AG04450 (cell line): Measurements from ENCODE around the gene EDNRB. TPM values are rescaled to one million over a fixed set of nuclear protein-coding genes. Genes with fewer than 3 reads are reported as not detected.

Source experiments
- CTCF ChIA-PET: fragments of 300-600, 350-600 bp; formaldehyde crosslinking; extraction: SDS; loops from one replicate; lab custom pipeline; 2022; ENCODE audit warnings: antibody characterized with exemption, inconsistent platforms; lab: Charles Lee
- POLR2A ChIA-PET: fragments of 350-600 bp; formaldehyde crosslinking; extraction: SDS; loops from one replicate; lab custom pipeline; 2021; ENCODE audit warnings: antibody characterized with exemption, inconsistent platforms; lab: Yijun Ruan, JAX
- DNase-seq: peaks from one replicate; pipeline ENCODE4 v3.0.0-alpha.2; 2011; ENCODE audit warnings: low read depth, low spot score
- H3K27ac ChIP-seq: one replicate; pipeline ENCODE4 v1.5.1; 2012; ENCODE audit warnings: low read depth, low read length, control low read depth
- H3K27me3 ChIP-seq: one replicate; pipeline ENCODE4 v1.6.0; 2012; ENCODE audit warnings: low read length; ENCODE audit not compliant: control insufficient read depth, insufficient read depth
- H3K4me3 ChIP-seq: 2 replicates; pipeline ENCODE4 v1.5.1; 2011; ENCODE audit warnings: mild to moderate bottlenecking, low read depth, low read length, control low read depth
- H3K9me3 ChIP-seq: 2 replicates; pipeline ENCODE4 v1.5.1; 2012; ENCODE audit warnings: low read length; ENCODE audit not compliant: control insufficient read depth, insufficient read depth
- polyA minus RNA-seq: library from RNA; depleted of rRNA, polyadenylated mRNA; stranded (reverse); fragments of >200 nt; gene quantifications from 2 replicates; pipeline ENCODE4 v1.2.3, GENCODE V29; 2011; rRNA and poly(A)+ RNA removed
- polyA plus RNA-seq: library from polyadenylated mRNA; depleted of rRNA; stranded (reverse); fragments of >200 nt; gene quantifications from 2 replicates; pipeline ENCODE4 v1.2.3, GENCODE V29; 2011; rRNA removed
- TF ChIP-seq, protein P1 (sequence below): IDR thresholded peaks from 2 replicates; pipeline ENCODE4 v1.5.1; 2011; ENCODE audit warnings: low read depth, low read length, control low read depth, inconsistent platforms

EDNRB gene
- polyA plus RNA-seq = 5.8 and 7.2 TPM in 2 replicates
- polyA minus RNA-seq = 8.0 and 12.1 TPM in 2 replicates

DNA sequence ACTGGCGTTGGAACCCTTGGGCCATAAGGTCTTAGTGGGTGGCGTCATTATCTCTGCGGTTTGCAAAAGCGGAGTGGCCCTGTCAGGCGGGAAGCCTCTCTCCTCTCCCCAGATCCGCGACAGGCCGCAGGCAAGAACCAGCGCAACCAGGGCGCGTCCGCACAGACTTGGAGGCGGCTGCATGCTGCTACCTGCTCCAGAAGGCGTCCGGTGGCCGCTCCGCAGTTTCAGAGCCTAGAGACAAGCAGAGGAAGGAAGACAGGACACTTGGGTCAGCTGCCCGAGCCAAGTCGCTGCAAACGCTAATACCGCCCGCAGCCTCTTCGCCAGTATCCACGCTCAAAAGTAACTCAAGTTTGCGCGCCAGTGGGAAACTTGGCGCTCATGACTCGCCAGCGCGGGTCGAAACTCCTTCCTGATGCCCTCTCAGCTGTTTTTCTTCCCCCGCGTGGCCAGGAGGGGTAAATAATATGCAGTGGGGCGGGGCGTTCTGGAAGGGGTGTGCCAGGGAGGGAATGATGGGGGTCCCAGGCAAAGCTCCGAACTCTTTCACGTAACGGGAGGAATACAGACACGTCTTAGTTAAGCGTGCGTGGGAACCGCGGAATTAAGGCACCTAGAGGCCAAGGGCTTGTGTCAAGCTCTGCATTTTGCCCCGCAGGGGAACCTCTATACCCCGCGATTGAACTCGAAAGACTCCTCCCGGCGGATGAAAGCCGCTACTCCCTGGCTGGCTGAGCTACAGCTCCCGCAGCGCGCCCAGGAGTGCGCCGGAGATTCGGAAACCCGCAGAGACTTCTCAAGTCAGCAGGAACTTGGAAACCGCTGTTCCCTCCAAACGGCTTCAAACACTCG is at the start of gene EDNRB:
EDNRB (minus strand) TSS at position 441 of the 855 bp plus-strand sequence; CDS start at position 183, 258 bp downstream.
- no peak for DNase-seq
- H3K4me3 ChIP-seq = peak within 1 kb of the TSS; percentile 68
- H3K27me3 ChIP-seq = peaks cover 3% of the 10 kb centered on the region
- CTCF ChIA-PET = interaction anchor here (1.0 to 3.3 kb wide), 6 partner anchors 13 to 203 kb away, joined by 3 to 28 read pairs (median 3); no protein-coding TSS in a partner anchor
- H3K27ac ChIP-seq = no peak within 1 kb of the TSS
- no peaks in the 10 kb centered on the region; the same call in 1 of the 2 replicates for H3K9me3 ChIP-seq
- POLR2A ChIA-PET = interaction anchor here (0.7 to 0.8 kb wide), 2 partner anchors 27 to 157 kb away, joined by 3 to 8 read pairs; no protein-coding TSS in a partner anchor
- TF ChIP-seq, protein P1, sequence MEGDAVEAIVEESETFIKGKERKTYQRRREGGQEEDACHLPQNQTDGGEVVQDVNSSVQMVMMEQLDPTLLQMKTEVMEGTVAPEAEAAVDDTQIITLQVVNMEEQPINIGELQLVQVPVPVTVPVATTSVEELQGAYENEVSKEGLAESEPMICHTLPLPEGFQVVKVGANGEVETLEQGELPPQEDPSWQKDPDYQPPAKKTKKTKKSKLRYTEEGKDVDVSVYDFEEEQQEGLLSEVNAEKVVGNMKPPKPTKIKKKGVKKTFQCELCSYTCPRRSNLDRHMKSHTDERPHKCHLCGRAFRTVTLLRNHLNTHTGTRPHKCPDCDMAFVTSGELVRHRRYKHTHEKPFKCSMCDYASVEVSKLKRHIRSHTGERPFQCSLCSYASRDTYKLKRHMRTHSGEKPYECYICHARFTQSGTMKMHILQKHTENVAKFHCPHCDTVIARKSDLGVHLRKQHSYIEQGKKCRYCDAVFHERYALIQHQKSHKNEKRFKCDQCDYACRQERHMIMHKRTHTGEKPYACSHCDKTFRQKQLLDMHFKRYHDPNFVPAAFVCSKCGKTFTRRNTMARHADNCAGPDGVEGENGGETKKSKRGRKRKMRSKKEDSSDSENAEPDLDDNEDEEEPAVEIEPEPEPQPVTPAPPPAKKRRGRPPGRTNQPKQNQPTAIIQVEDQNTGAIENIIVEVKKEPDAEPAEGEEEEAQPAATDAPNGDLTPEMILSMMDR = peak; percentile 24; the same call in 1 of the 2 replicates

DNA sequence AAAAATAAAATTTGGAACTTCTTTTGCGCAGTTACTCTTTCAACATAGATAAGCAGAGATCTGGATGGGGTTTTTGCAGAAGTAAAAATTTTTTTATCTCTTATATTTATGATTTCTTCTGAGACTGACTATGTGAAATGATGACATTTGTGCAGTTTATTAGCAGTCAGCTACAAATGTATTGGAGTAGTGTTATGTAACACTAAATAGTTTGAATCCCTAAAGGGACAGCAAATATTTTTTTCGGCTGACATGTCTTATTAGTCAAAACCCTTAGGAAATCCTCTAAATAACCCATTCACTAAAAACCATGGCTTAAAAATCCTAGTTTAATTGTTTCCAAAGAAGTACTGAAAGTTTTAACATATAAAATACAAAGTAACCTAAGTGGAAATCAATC is 48.0 kb upstream of the EDNRB start:
- CTCF ChIA-PET = no interaction called here
- H3K4me3 ChIP-seq = no peak overlapping the region
- TF ChIP-seq, protein P1 = no peak
- no peaks in the 10 kb centered on the region for H3K27me3 ChIP-seq
- POLR2A ChIA-PET = no interaction called here
- no peaks in the 10 kb centered on the region for H3K9me3 ChIP-seq
- no peak overlapping the region for H3K27ac ChIP-seq
- no peak for DNase-seq

- POLR2A ChIA-PET = interaction anchor here (0.6 kb wide), 1 partner anchor 13 kb away, joined by 8 read pairs; no protein-coding TSS in a partner anchor
- no peak overlapping the region for H3K4me3 ChIP-seq
- no peak overlapping the region for H3K27ac ChIP-seq
- CTCF ChIA-PET = interaction anchor here (0.8 kb wide), 1 partner anchor 707 kb away, joined by 4 read pairs; no protein-coding TSS in a partner anchor
- TF ChIP-seq, protein P1 = no peak
- H3K9me3 ChIP-seq = no peaks in the 10 kb centered on the region
- no peak for DNase-seq
- no peaks in the 10 kb centered on the region for H3K27me3 ChIP-seq
Observed at GRCh38 chr13:77952737-77953136, 34.1 kb upstream of the EDNRB start.

DNA sequence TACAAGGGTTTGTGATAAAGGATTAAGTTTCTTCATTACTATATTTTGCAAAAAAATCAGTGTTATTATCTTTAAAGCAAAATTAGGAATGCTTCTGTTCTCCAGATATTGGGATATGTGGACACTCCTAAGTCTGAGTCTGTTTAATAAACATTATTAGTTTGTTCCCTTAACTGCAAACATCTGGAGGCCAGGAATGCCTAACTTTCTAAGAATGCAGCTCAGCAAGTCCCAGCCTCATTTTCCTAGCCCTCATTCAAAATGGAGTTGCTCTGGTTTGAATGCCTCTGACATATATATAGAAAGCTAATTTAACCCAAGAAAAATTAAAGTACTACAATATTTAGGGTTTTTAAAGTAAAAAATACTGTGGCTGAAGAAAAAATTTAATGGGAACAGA is 33.6 kb upstream of the EDNRB start:
- H3K27me3 ChIP-seq = no peaks in the 10 kb centered on the region
- POLR2A ChIA-PET = interaction anchor here (0.6 kb wide), 1 partner anchor 12 kb away, joined by 8 read pairs; no protein-coding TSS in a partner anchor
- TF ChIP-seq, protein P1 = no peak
- H3K9me3 ChIP-seq = no peaks in the 10 kb centered on the region
- no peak for DNase-seq
- H3K27ac ChIP-seq = no peak overlapping the region
- H3K4me3 ChIP-seq = no peak overlapping the region
- CTCF ChIA-PET = interaction anchor here (0.8 kb wide), 1 partner anchor 707 kb away, joined by 4 read pairs; no protein-coding TSS in a partner anchor
